HCT116 (cell line): Measurements from ENCODE around the gene PRKCQ.

Experiments used
- CTCF ChIP-seq, 3 experiments: fragments of 200-600 bp in 1 of 3; sonication (generic) in 1 of 3; IDR thresholded peaks in 2 of 3; conservative IDR thresholded peaks in 1 of 3; 2 replicates each; pipeline ENCODE4 v1.5.1; 2012 to 2017; ENCODE audit warnings: low read depth in 2 of 3, low read length in 2 of 3, antibody characterized with exemption in 1 of 3, borderline replicate concordance in 1 of 3, control low read depth in 1 of 3, mild to moderate bottlenecking in 1 of 3, mixed read lengths in 1 of 3, mixed run types in 1 of 3, moderate library complexity in 1 of 3; ENCODE audit not compliant: insufficient read depth in 1 of 3
- FOSL1 ChIP-seq: IDR thresholded peaks from 2 replicates; pipeline ENCODE4 v1.6.1; 2012; ENCODE audit warnings: low read depth
- POLR2A ChIP-seq: IDR thresholded peaks from 2 replicates; pipeline ENCODE4 v1.7.0; 2011; ENCODE audit warnings: borderline replicate concordance; ENCODE audit not compliant: insufficient read depth, insufficient read length; ENCODE audit errors: extremely low read depth
- POLR2AphosphoS5 ChIP-seq: IDR thresholded peaks from 2 replicates; pipeline ENCODE4 v1.6.1; 2011; ENCODE audit warnings: mild to moderate bottlenecking, low read depth, low read length, moderate library complexity
- SIN3A ChIP-seq: IDR thresholded peaks from 2 replicates; pipeline ENCODE4 v1.6.1; 2012; ENCODE audit warnings: low read depth
- ZNF274 ChIP-seq: fragments of 200-500 bp; sonication (Bioruptor generic); IDR thresholded peaks from 2 replicates; pipeline ENCODE4 v1.6.1; 2014; ENCODE audit warnings: mild to moderate bottlenecking, low read depth, low read length, inconsistent platforms
- TF ChIP-seq, protein P1 (sequence below): IDR thresholded peaks from 2 replicates; pipeline ENCODE4 v1.6.1; 2012; ENCODE audit warnings: low read depth

DNA sequence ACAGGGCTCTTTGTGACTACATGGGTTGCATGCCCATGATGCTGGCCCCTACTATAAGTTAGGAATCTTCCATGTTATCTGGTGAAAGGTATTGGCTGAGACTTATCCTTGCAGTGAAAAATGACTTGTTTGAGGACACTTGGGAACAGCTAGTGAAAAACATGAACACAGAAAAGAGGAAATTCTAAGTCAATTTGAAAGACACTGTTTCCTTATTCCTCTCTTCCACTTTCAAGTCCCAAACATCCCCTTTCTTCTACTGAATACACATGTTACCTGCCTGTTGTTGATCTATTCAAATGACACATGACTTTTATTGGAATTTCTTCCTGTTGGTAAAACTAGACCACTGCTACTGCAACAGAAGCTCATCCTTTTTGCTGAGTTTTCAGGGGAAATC lies 29.5 kb upstream of the PRKCQ start:
- TF ChIP-seq CTCF (IDR thresholded peaks at IDR 0.05 in 2 of 3, conservative IDR thresholded peaks at IDR 0.05 in 1 of 3; ENCODE audit: borderline replicate concordance in 1 of 3, insufficient read depth in 1 of 3, low read depth in 2 of 3, low read length in 2 of 3) (no peak), SIN3A (no peak), POLR2AphosphoS5 (no peak), ZNF274 (no peak), POLR2A (no peak), FOSL1 (no peak)
- TF ChIP-seq, protein P1, sequence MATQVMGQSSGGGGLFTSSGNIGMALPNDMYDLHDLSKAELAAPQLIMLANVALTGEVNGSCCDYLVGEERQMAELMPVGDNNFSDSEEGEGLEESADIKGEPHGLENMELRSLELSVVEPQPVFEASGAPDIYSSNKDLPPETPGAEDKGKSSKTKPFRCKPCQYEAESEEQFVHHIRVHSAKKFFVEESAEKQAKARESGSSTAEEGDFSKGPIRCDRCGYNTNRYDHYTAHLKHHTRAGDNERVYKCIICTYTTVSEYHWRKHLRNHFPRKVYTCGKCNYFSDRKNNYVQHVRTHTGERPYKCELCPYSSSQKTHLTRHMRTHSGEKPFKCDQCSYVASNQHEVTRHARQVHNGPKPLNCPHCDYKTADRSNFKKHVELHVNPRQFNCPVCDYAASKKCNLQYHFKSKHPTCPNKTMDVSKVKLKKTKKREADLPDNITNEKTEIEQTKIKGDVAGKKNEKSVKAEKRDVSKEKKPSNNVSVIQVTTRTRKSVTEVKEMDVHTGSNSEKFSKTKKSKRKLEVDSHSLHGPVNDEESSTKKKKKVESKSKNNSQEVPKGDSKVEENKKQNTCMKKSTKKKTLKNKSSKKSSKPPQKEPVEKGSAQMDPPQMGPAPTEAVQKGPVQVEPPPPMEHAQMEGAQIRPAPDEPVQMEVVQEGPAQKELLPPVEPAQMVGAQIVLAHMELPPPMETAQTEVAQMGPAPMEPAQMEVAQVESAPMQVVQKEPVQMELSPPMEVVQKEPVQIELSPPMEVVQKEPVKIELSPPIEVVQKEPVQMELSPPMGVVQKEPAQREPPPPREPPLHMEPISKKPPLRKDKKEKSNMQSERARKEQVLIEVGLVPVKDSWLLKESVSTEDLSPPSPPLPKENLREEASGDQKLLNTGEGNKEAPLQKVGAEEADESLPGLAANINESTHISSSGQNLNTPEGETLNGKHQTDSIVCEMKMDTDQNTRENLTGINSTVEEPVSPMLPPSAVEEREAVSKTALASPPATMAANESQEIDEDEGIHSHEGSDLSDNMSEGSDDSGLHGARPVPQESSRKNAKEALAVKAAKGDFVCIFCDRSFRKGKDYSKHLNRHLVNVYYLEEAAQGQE, result no peak
